NCI-H128 (cell line): ENCODE results near the gene PRPF19.

Source experiments
- DNase-seq: peaks from one replicate; lab custom pipeline; 2025; ENCODE audit not compliant: unreplicated experiment; lab: John Stamatoyannopoulos, UW

PRPF19 gene

DNA sequence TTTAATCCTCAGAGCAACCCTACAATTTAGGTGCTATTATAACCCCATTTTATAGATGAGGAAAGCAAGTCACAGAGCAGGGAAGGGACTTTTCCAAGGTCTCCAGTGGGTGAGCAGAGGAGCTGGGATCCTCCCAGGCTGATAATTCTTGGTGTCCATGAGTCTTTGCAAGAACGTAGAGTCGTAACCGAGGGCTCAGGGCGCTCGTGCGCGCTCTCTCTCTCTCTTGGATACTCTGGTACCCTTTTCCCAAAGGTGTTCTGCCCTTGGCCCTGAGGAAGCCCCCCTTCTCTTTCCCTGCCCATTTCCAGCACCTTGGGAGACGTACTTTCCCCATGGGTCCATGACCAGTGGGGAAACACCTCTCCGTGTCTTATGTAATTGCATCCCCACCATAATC is 44.2 kb downstream of the PRPF19 start:
- no peak for DNase-seq

DNA sequence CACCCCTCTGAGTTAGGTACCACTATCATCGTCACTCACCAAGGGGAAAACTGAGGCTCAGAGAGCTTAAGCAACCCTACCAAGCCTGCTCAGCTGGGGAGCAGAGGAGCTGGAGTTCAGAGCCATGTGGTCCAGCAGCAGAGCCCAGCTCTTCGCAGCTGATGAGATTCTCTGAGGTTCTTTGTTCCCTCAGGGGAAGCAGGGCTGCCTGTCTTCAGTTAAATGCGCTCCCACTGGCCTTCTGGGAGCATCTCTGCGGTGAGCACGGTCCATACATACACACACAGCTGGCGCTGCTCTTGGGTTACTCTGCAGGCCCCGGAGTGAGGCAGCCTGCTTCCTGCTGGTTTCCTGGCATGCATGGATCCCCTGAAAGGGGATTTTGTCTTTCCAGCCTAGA is 45.4 kb downstream of the PRPF19 start:
- no peak for DNase-seq

DNA sequence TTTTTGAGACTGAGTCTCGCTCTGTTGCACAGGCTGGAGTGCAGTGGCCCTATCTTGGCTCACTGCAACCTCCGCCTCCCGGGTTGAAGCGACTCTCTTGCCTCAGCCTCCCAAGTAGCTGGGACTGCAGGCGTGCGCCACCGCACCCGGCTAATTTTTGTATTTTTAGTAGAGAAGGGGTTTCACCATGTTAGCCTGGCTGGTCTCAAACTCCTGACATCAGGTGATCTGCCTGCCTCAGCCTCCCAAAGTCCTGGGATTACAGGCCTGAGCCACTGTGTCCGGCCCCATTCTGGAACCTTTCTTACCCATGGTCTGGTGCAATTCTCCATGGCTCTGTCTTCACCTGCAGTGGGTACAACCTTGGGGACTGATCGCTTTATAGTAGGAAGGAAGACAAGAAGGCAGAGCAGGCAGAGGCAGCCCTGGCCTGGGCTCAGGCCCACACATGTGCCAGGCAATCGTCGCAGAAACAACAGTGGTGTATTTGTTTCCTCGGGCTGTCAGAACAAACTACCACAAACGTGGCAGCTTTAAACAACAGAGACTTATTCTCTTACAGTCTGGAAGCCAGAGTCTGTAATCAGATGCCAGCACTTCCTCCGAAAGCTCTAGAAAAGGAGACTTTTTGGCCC is 46.7 kb downstream of the PRPF19 start:
- DNase-seq = no peak

DNA sequence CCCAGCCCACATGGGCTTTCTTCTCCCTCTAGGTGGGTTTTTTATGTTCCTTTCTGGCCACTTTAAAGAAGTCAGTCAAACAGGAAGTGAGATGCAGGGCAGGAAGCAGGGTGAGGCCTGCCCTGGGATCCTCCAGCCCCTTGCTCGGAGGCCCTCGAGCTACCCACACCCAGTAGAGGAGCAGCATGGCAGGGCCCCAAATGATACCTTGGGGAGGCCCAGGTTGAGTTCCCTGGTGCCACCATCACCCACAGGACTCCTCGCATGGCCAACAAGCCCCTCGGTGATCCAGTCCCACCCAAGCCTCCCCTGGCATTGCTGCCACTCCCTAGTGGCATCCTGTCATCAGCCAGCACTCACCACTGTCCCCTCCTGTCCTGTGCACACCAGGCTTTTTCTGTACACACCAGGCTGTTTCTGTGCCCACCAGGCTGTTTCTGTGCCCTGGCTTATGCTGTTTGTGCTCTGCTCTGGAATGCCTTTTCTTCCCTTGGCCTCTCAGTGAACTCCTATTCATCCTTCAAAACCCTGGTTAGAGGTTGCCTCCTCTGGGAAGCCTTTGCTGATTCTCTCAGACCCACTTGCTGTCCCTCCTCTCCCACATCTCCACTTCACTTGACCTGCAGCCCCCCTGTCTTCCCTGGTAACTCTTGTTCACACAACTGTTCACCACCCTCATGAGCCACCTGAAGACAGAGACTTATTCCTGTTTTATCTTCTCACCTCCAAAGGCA is 47.5 kb downstream of the PRPF19 start:
- DNase-seq = no peak

DNA sequence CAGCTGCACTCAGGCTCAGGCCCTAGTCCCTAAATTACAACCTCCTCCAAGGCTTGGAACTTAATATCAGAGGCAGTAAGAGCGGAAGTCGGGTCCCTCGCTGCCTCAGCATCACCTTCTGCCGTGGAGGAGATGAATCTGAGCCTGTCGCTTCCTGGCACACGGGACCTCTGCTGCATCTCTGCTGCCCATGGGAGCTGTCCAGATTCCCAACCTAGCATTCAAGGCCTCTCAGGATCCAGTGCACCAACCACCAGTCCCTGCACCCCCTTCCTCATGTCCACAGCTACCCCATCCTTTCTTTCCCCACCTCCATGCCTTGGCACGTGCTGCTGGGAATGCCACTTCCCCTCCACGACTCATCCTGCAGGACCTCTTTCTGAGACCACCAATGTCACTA is 48.1 kb downstream of the PRPF19 start:
- DNase-seq = no peak

DNA sequence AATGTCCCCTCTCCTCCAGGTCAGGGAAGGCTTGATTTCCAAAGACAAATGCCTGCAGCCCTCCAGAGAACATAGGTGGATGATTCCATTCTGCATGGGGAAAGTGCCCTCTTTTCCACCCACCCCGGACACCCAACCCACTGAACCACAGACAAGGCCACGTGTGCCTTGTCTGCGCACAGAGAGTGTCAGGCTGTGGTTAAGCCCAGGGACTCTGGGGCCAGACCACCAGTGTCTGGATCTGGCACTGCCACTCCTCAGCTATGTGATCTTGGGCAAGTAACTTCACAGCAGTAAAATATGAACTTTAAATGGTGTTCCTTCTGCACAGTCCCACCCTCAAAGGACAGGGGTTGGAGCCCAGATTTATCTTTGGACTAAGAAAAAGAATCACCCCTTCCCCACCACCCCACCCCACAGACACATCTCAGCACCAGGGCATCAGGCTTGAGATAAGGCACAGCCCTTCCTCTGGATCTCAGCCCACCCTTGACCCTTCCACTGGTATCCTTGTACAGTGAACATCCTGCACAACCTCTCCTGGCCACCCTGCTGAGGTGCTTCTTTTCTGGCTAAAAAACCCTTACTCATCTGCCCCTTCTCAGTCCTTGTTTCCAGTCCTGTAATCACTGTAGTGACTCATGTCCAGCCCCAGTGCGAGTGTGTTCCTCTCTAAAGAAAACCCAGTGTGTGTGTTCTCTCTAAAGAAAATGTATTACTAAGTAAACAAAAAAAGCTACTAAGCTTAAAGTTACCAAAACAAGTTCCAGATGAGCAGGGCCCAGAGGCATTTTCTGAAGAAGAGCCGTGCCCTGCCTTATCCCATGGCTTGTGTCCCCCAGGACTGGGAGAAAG is 48.8 kb downstream of the PRPF19 start:
- DNase-seq = no peak

DNA sequence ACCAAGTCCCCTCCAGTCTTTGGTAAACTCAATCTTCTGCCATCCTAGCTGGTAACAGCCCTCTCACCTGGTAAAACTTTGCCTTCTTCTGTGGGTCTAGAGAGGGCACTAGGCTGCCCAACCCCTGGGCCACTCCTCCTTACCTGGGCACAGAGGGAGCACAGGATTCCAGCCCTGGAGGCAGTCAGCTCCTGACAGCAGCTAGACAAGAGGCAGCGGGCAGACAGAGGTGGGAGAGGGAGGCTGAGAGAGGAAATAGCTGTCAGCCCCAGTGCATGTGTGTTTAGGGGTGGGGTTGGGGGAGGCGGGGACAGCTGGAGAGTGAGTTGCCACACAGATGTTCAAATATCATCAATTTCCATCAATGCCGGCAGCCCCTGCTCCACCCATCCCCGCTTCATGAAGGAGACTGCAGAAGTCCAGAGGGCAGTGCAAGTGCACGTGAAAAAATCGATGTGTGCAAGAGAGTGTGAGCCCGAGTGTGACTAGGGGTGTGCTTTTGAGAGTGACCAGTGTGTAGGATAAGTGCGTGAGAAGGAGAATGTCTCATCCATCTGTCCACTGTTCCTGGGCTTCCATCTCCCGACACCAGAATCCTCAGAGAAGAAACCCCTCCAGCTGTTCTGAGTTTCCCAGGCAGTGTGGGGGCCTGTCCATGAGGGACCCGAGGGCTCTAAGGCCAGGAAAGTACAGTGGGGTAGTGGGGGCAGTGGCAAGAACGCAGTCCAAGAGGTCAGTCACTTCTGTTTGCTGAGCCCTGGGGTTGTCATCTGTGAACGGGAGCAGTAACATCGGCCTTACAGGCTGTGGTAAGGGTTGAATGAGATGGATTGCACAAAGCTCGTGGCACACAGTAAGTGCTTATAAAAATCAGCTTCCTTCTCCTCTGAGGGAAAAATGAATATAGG is 50.4 kb downstream of the PRPF19 start, which contains the start of gene PTGDR2:
Gene PTGDR2 (minus strand): TSS at position 225 of the 908 bp plus-strand sequence. CDS start 2,228 bp downstream, outside the sequence.
- DNase-seq = no peak

DNA sequence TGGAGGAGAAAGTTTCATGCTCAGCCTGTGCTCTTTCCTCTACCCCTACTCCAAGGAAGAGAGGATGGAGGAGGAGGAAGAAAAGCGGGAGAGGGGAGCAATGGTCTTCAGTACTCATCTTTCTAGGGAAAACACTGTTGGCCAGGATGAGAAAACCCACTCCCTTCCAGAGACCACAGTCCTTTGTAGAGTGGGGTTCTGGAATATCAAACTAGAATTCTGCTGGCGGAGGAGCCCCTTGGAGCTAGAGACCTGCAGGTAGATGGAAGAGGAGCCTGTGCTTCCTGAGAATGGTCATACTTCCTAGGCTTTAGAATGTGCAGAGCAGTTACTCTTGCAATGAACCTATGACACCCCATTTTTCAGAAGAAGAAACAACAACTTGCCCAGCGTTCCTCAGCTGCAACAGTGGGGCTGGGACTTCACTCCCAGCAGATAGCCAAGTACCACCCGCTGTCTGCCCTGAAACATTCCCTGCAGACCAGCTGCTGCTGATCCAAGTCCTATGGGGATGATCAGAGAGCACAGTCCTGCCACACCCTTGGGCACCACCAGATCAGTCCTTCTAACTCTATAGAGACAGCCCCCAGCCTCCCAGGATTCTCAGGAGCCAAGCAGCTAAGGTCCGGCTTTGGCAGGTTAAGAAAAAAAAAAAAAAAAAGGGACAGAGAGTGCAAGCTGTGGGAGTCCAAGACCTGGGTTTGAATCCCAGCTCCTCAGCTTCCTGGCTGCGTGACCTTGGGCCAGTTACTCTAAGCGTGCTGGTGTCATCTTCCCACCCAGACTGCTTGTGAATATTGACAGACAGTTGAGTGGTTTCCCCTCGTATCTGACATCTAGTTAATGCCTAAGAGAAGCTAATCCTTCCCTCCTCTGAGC is 51.3 kb downstream of the PRPF19 start:
- DNase-seq = no peak

DNA sequence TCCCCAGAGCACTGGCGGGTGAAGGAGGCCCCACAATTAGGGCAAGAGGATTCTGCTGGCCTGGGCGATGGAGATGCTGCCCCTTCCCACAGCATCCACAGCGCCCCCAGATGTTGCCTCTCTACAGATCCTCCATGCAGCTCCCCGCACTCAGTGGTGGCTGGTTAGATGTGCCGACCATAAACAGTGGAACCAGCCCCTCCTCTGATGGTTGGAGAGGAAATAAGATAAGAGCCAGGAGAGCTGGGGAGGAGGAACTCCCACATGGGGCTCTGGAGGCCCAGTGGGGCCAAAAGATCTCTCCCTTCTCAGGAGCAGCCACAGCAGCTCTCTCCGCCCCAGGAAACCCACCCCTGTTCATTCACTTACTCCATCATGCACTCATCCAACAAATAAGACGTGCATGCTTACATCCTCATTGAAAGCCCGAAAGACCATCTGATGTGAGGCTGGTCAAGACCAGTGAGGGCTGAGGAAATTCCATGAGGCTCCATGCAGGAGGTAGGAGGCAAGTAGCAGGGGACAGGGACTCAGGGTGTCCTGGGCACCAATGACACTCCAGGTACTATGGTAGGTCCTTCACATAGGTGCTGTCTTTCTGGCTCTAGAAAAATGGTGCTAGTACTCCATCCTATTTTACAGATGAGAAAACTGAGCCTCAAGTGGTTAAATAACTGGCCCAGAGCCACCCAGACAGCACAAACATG is 52.1 kb downstream of the PRPF19 start:
- no peak for DNase-seq

DNA sequence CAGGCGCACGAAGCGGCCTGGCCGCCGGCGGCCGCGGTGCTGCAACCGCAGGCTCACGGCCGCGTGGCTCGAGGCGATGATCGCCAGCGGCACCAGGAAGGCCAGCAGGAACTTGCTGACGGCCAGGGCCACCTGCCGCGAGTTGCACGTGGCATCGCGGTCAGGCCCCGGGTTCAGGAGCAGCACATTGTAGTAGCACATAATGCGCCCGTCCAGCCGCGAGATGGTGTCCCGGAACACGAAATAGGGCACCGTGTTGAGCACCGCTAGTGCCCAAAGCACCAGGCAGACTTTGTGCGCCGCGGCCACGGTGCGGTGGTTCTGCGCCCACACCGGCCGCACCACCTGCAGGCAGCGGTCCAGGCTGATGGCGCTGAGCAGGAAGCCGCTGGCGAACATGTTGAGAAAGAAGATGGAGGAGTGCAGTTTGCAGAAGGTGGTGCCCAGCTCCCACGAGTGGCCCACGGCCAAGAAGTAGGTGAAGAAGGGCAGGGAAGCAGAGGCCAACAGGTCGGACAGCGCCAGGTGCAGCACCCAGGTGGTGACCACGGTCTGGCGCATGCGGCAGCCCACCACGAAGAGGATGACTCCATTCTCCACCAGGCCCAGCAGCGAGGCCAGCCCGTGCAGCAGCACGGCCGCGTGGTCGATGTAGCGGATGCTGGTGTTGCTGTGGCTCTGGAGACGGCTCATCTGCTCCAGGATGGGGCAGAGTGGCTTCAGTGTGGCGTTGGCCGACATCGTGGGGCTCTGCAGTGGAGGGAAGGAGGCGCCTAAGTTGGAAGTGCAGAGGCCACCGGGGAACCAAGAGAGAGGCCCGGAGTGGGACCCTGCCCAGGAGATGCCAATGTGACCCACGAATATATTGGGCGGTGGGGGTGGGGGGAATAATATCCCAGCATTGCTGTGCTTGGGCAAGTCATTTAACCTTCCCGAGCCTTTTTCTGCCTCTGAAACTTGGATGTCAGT is 53.1 kb downstream of the PRPF19 start:
- no peak for DNase-seq

DNA sequence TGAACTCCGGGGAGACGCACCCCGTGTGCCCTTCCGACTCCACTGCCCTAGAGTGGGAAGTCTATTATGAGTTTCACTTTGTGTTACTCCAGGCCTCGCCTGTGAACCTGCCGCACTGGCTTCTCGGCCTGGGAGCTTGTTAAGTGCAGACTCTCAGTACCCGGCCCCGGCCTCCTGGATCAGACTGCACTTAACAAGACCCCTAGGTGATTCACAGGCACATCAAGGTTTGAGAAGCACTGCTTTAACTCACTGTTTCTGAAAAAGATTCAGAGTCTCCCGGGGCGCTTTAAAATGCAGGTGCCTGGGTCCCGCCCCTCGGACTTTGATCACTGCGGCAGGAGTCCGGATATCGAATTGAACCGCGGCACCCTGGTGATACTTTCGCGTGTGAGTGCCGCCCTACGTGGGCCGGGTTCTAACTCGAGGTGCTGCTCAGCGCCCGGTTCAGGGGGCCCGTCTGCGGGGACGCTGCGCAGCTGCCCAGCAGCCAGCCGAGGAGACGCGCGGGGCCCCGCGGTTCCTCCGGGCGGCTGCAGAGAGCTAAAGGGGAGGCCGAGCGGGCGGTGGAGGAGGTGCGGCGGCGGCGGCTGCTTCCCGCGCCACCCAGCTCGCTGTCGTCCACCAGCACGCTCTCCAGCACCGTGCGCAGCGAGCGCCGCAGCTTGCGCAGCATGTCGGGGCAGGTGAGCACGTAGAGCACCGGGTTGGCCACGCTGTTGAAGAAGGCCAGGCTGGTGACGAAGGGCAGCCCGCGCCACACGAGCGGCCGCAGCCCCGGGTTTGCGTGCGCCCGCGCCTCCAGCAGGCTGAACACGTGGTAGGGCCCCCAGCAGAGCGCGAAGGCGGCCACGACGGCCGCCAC is 54.0 kb downstream of the PRPF19 start:
- DNase-seq = no peak

DNA sequence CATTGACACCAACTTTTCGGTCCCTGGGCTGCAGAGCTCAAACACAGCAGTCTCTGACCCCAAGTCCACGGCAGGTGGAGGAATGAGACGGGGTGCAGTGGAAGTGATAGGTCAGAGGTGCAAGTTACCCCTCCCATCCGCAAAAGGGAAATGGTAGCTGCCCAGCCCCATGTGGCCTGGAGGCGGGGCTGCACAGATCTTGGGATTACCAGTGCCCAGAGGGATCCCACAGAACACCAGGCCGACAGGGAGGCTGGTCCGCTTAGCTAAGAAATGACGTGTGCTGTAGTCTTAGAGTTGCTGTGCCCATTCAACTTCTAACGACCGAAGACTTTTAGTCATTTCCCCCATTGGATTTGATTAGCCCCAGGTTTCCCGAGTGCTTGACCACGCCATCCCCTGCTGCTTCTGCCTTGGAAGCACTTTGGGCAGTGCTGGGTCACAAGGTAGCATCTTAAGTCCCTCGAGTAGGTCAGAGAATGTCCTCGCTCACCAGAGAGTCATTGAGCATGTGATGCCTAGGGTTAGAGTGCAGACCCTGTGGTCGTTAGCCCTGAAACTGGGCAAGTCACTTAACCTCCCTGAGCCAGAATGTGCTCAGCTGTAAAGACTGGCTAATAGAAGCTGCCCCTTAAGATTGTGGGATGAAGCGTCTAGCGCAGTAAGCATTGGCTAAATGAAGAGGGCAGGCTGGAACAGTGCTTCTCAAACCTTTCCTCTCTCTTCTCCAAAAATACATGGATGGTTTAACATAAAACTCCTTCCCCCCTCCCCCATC is 54.9 kb downstream of the PRPF19 start:
- DNase-seq = no peak

DNA sequence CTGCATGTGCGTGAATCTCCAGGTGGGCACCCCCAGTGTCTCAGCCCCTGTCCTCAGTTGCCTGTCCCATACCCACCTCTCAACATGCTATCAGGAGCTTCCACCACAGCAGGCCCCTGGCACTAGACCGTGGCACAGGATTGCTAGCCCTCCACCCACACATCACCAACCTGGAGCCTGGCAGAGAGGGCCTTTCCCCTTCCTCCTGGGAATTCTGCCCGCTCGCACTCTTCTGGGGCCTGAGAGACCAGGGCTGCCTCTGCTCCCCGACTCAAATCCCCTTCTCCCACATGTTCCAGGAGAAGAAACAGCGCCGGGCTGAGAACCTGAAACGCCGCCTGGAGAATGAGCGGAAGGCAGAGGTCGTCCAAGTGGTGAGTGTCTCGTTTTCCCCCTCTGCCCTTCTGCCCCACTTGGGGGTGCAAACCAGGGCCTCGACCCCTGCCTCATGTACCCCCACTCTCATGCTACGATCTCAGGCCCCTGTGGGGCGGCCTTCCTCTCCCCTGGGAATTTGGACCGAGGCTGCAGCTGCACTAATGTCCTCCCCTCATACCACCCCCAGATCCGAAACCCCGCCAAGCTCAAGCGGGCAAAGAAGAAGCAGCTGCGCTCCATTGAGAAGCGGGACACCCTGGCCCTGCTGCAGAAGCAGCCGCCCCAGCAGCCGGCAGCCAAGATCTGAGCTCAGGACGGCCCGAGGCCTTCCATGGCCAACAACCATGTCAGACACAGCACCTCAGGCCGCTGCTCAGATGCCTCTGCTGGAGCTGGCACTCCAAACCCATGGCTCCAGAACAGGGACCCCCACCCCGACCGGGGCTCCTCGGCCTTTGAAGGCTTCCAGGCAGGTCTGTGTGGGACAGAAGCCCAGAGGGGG is 56.5 kb downstream of the PRPF19 start:
- DNase-seq = no peak

DNA sequence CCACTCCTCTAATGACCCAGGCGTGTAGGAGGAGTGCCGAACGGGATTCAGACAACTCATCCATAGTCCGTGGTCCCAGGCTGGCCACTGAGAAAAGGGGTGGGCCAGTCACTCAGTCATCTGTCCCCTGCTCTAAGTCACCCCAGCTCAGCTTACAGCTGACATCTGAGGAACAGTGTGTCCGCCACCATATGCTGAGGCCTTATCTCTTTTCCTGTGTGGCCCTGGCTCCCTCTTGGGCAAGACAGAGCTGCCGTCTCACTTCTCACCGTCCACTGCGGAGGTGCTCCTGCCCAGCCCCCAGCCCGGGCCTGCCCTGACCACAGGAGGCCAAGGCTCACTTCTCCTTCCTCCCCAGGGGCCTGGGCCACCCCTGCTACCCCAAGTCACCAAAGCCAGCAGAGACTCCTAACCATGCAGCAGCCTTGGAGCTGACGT is 57.7 kb downstream of the PRPF19 start:
- DNase-seq = no peak

DNA sequence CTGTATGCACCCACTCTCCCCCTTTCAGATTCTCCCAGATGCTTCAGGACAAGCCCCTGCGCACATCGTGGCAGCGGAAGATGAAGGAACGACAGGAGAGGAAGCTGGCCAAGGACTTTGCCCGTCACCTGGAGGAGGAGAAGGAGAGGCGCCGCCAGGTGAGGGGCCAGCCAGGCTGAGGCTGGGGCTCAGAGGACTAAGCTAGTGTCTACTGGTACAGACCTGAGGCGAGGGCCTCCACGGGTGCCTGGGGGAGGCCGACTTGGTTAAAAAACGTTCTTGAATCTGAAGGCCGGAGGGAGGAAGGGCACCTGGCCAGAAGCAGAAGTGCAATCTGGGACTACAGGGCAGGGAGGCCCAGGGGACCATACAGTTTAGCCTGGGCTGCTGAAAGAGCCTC is 58.5 kb downstream of the PRPF19 start:
- no peak for DNase-seq
